ENCODE data around the gene MRPL54.

The MRPL54 gene

GRCh38 chr19:3721887-3722442, 40.5 kb upstream of the MRPL54 start:
- no peaks in the 10 kb centered on the region for H3K36me3 ChIP-seq (replicated peaks)
- H3K27ac ChIP-seq, result no peak overlapping the region
- no peak for DNase-seq
- peaks cover 15% of the 10 kb centered on the region for H3K27me3 ChIP-seq (replicated peaks)
- TF ChIP-seq CTCF (IDR thresholded peaks at IDR 0.05; ENCODE audit: low read depth, low read length, missing control alignments), result no peak
- in situ Hi-C loops (cut with HindIII; ENCODE audit: low pct_ligation_motif_present, low sequenced_read_pairs), result no loop called here
- no peak overlapping the region for H3K4me3 ChIP-seq (ENCODE audit: low read depth, low read length)

GRCh38 chr19:3722443-3723109, 39.9 kb upstream of the MRPL54 start:
- no peak overlapping the region for H3K27ac ChIP-seq
- in situ Hi-C loops (cut with HindIII; ENCODE audit: low pct_ligation_motif_present, low sequenced_read_pairs), result no loop called here
- H3K4me3 ChIP-seq (ENCODE audit: low read depth, low read length), result no peak overlapping the region
- peaks cover 15% of the 10 kb centered on the region for H3K27me3 ChIP-seq (replicated peaks)
- no peak for TF ChIP-seq CTCF (IDR thresholded peaks at IDR 0.05; ENCODE audit: low read depth, low read length, missing control alignments)
- DNase-seq, result no peak
- H3K36me3 ChIP-seq (replicated peaks), result no peaks in the 10 kb centered on the region

- in situ Hi-C loops (cut with HindIII; ENCODE audit: low pct_ligation_motif_present, low sequenced_read_pairs), result no loop called here
- Histone ChIP-seq H3K27ac (no peak overlapping the region), H3K4me3 (ENCODE audit: low read depth, low read length) (no peak overlapping the region), H3K36me3 (replicated peaks) (no peaks in the 10 kb centered on the region), H3K27me3 (replicated peaks) (peaks cover 15% of the 10 kb centered on the region)
- no peak for TF ChIP-seq CTCF (IDR thresholded peaks at IDR 0.05; ENCODE audit: low read depth, low read length, missing control alignments)
- no peak for DNase-seq
These were observed 39.4 kb upstream of the MRPL54 start for GRCh38 chr19:3723110-3723488.

- no peak overlapping the region for H3K27ac ChIP-seq
- in situ Hi-C loops (cut with HindIII; ENCODE audit: low pct_ligation_motif_present, low sequenced_read_pairs), result no loop called here
- TF ChIP-seq CTCF (IDR thresholded peaks at IDR 0.05; ENCODE audit: low read depth, low read length, missing control alignments), result no peak
- peaks cover 15% of the 10 kb centered on the region for H3K27me3 ChIP-seq (replicated peaks)
- H3K4me3 ChIP-seq (ENCODE audit: low read depth, low read length), result no peak overlapping the region
- H3K36me3 ChIP-seq (replicated peaks), result no peaks in the 10 kb centered on the region
- no peak for DNase-seq
These were observed 38.6 kb upstream of the MRPL54 start for GRCh38 chr19:3723883-3724282.

- no peaks in the 10 kb centered on the region for H3K36me3 ChIP-seq (replicated peaks)
- H3K4me3 ChIP-seq (ENCODE audit: low read depth, low read length), result no peak overlapping the region
- in situ Hi-C loops (cut with HindIII; ENCODE audit: low pct_ligation_motif_present, low sequenced_read_pairs), result no loop called here
- no peak for DNase-seq
- no peak overlapping the region for H3K27ac ChIP-seq
- TF ChIP-seq CTCF (IDR thresholded peaks at IDR 0.05; ENCODE audit: low read depth, low read length, missing control alignments), result no peak
- H3K27me3 ChIP-seq (replicated peaks), result peaks cover 15% of the 10 kb centered on the region
These were observed 37.4 kb upstream of the MRPL54 start for GRCh38 chr19:3725121-3725520.

Data from brain microvascular endothelial cell (primary cell).